NB4 (cell line): ENCODE measurements around the gene PPFIA2.
"Not testable (repeated sequence)": the region's sequence is repeated elsewhere in the genome, so short reads cannot be mapped to it uniquely, and the experiment has no call there.

Source experiments
- DNase-seq: peaks from one replicate; pipeline ENCODE4 v3.0.0; 2010; ENCODE audit warnings: low read depth
- H3K4me3 ChIP-seq: one replicate; pipeline ENCODE4 v1.5.1; 2011; ENCODE audit warnings: mild to moderate bottlenecking, low read depth, low read length, moderate library complexity
- CTCF ChIP-seq: IDR thresholded peaks from one replicate; pipeline ENCODE4 v1.5.1; 2012; ENCODE audit warnings: low read depth, low read length
- MAX ChIP-seq: IDR thresholded peaks from 2 replicates; pipeline ENCODE4 v1.6.1; 2011; ENCODE audit warnings: low read depth, low read length
- MYC ChIP-seq: IDR thresholded peaks from 2 replicates; pipeline ENCODE4 v1.6.1; 2011; ENCODE audit warnings: low read depth, low read length
- POLR2A ChIP-seq: IDR thresholded peaks from 2 replicates; pipeline ENCODE4 v1.6.1; 2011; ENCODE audit warnings: mild to moderate bottlenecking; ENCODE audit not compliant: insufficient read length; ENCODE audit errors: extremely low read depth

The PPFIA2 gene

GRCh38 chr12:81692008-81692407 lies 67.1 kb downstream of the PPFIA2 start:
- H3K4me3 ChIP-seq: no peak overlapping the region
- TF ChIP-seq CTCF (no peak), MYC (no peak), MAX (no peak), POLR2A (no peak)
- no peak for DNase-seq

GRCh38 chr12:81683881-81684280 lies 75.3 kb downstream of the PPFIA2 start:
- DNase-seq: no peak
- H3K4me3 ChIP-seq: no peak overlapping the region
- TF ChIP-seq MYC (no peak), MAX (no peak), POLR2A (no peak), CTCF (no peak)

GRCh38 chr12:81679614-81680013 lies 79.5 kb downstream of the PPFIA2 start:
- DNase-seq: no peak
- no peak for TF ChIP-seq MAX
- no peak for TF ChIP-seq CTCF
- TF ChIP-seq MYC: no peak
- TF ChIP-seq POLR2A: no peak
- H3K4me3 ChIP-seq: no peak overlapping the region

GRCh38 chr12:81670759-81671158 lies 88.4 kb downstream of the PPFIA2 start:
- no peak for DNase-seq
- no peak for TF ChIP-seq MAX
- no peak for TF ChIP-seq POLR2A
- TF ChIP-seq CTCF: no peak
- no peak for TF ChIP-seq MYC

GRCh38 chr12:81668475-81668874 lies 90.7 kb downstream of the PPFIA2 start:
- TF ChIP-seq MYC (no peak), CTCF (no peak), MAX (no peak), POLR2A (no peak)
- H3K4me3 ChIP-seq: no peak overlapping the region
- DNase-seq: peak; percentile 64

More at GRCh38 chr12:81670759-81671158, 88.4 kb downstream of the PPFIA2 start:
- H3K4me3 ChIP-seq: no peak overlapping the region

GRCh38 chr12:81659310-81659709 lies 99.8 kb downstream of the PPFIA2 start:
- DNase-seq, H3K4me3 ChIP-seq: not testable (repeated sequence)
